Activated T-helper 17 cell treated with anti-CD3 and anti-CD28 coated beads, Interleukin-2, amount 50 U/mL, for 72 hours (primary cell): ENCODE measurements around the gene ACADS. TPM values are rescaled to one million over a fixed set of nuclear protein-coding genes. Genes with fewer than 3 reads are reported as not detected.

Experiments
- ATAC-seq: fragments of 150-1000 bp; cut with Tn5 transposase; replicated peaks from 2 replicates; pipeline ENCODE4 v1.10.0; 2021; ENCODE audit warnings: mild to moderate bottlenecking, moderate library complexity
- H3K27ac Mint-ChIP-seq: one replicate; pipeline ENCODE4 v1.8.0; 2022; ENCODE audit warnings: mixed read lengths
- H3K27me3 Mint-ChIP-seq: one replicate; pipeline ENCODE4 v1.8.0; 2022; ENCODE audit warnings: mixed read lengths
- H3K36me3 Mint-ChIP-seq: one replicate; pipeline ENCODE4 v1.8.0; 2022; ENCODE audit warnings: low read depth, mild to moderate bottlenecking, mixed read lengths
- H3K4me1 Mint-ChIP-seq: one replicate; pipeline ENCODE4 v1.8.0; 2022; ENCODE audit warnings: mixed read lengths
- H3K4me3 Mint-ChIP-seq: one replicate; pipeline ENCODE4 v1.8.0; 2022; ENCODE audit warnings: mild to moderate bottlenecking, mixed read lengths
- H3K9me3 Mint-ChIP-seq: one replicate; pipeline ENCODE4 v1.8.0; 2022; ENCODE audit warnings: mixed read lengths
- total RNA-seq, 2 donors: library from RNA; stranded (reverse); gene quantifications; one replicate each; pipeline ENCODE4 v1.2.3, GENCODE V29; 2022

Gene ACADS
- total RNA-seq, 2 donors from 2014 or later = 13.2 to 16.2 TPM

DNA sequence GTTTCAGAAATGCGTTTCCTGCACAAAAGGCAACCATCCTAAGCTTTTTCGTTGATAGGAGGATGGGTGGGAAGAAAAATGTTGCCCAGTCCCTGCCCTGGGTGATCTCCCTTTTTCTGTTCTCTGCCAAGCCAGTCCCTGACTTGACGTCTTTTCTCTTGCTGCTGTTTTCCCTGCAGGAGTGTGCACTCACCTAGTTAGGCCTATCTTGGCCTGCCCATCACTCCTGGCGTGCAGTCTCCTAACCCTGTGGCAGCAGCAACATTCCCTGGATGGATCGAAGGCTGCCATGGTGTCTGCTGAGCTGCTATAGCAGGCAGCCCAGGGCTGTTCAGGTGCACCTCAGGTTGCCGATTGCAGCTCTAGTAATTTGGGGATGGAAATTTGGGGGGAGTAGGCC, 14.2 kb upstream of the ACADS start:
- H3K4me3 Mint-ChIP-seq = peak overlapping the region; percentile 88
- H3K36me3 Mint-ChIP-seq = peaks cover 36% of the 10 kb centered on the region
- H3K9me3 Mint-ChIP-seq = no peaks in the 10 kb centered on the region
- H3K27ac Mint-ChIP-seq = peak overlapping the region; percentile 88
- no peak for ATAC-seq
- peaks cover 17% of the 10 kb centered on the region for H3K4me1 Mint-ChIP-seq
- H3K27me3 Mint-ChIP-seq = no peaks in the 10 kb centered on the region

DNA sequence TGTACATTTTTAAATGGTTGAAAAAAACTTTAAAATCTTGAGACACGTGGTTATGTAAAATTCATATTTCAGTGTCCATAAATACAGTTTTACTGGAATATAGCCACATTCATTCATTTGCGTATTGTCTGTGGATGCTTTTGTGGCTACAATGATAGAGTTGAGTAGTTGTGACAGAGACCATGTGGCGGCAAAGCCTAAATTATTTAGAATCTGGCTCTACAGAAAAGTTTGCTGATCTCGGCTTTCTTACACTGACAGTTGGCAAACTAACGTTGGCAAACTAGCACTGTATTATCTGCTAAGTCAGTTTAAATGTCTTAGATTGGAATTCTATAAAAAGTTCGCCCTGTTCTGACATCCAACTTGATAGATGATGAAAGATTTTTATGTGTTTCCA, 13.0 kb upstream of the ACADS start:
- no peak overlapping the region for H3K27ac Mint-ChIP-seq
- H3K27me3 Mint-ChIP-seq = no peaks in the 10 kb centered on the region
- peaks cover 17% of the 10 kb centered on the region for H3K4me1 Mint-ChIP-seq
- peak overlapping the region; percentile 88 for H3K4me3 Mint-ChIP-seq
- no peaks in the 10 kb centered on the region for H3K9me3 Mint-ChIP-seq
- ATAC-seq = no peak
- peaks cover 48% of the 10 kb centered on the region for H3K36me3 Mint-ChIP-seq

DNA sequence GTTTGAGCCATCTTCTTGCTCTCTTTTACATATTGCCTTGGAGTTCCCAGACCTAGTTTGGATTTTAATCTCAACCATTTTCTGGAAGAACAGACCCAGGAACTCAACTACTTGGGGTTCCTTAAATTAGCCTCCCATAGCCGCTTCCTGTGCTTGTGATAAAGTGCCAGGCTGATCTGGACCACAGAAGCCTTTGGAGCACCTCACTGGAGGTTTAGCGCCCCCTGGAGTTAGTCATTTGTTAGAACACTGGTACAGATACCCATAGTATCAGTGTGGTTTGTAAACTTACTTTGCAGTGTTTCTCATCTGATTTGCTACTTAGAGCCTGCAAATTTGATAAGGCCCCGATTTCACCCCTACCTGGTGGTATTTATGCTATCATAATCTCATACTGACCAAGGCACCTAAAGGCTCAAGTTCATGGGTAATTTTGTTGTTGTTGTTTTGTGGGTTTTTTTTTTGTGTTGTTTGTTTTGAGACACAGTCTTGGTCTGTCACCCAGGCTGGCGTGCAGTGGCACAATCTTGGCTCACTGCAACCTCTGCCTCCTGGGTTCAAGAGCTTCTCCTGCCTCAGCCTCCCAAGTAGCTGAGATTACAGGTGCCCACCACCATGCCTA, 11.7 kb upstream of the ACADS start:
- H3K27ac Mint-ChIP-seq = peak overlapping the region; percentile 36
- H3K36me3 Mint-ChIP-seq = peaks cover 62% of the 10 kb centered on the region
- ATAC-seq = peak; percentile 77
- peaks cover 17% of the 10 kb centered on the region for H3K4me1 Mint-ChIP-seq
- H3K27me3 Mint-ChIP-seq = no peaks in the 10 kb centered on the region
- H3K9me3 Mint-ChIP-seq = no peaks in the 10 kb centered on the region
- peak overlapping the region; percentile 15 for H3K4me3 Mint-ChIP-seq

DNA sequence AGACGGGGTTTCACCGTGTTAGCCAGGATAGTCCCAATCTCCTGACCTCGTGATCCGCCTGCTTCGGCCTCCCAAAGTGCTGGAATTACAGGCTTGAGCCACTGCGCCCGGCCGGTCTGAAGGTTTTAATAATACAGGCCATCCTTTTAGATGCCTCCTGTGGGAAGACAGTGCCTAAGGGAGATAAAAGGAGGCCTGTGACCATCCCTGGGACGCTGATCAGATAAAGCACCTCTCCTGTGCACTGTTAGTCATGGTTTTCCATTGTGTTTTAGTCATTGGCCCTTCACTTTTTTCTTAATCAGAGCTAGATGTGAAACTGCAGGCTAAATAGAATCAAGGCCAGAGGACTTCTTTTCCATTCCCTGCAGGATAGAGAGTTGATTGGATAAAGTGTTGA, 7.6 kb upstream of the ACADS start:
- Mint-ChIP-seq H3K4me1 (peaks cover 11% of the 10 kb centered on the region), H3K9me3 (no peaks in the 10 kb centered on the region), H3K27ac (peak overlapping the region; percentile 16), H3K4me3 (no peak overlapping the region), H3K27me3 (no peaks in the 10 kb centered on the region), H3K36me3 (peaks cover 92% of the 10 kb centered on the region)
- no peak for ATAC-seq

DNA sequence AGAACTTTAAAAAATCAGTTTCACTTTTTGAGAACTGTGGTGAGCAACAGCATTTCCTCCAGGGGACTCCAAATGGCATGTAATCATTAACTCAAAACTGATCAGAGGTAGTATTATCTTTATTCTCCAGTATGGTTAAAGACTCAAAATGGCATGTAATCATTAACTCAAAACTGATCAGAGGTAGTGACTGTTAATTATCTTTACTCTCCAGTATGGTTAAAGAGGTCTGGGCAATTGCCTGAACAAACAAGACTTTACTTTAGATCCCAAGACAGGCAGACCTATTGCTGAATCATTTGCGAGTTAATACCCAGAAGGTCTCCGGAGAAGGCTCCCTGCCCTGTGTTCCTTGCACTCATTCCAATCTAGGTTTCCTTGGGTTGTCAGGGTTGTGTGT, 6.6 kb upstream of the ACADS start:
- Mint-ChIP-seq H3K27ac (no peak overlapping the region), H3K9me3 (no peaks in the 10 kb centered on the region), H3K4me1 (peaks cover 6% of the 10 kb centered on the region), H3K36me3 (peaks cover 96% of the 10 kb centered on the region), H3K27me3 (no peaks in the 10 kb centered on the region), H3K4me3 (no peak overlapping the region)
- ATAC-seq = no peak

DNA sequence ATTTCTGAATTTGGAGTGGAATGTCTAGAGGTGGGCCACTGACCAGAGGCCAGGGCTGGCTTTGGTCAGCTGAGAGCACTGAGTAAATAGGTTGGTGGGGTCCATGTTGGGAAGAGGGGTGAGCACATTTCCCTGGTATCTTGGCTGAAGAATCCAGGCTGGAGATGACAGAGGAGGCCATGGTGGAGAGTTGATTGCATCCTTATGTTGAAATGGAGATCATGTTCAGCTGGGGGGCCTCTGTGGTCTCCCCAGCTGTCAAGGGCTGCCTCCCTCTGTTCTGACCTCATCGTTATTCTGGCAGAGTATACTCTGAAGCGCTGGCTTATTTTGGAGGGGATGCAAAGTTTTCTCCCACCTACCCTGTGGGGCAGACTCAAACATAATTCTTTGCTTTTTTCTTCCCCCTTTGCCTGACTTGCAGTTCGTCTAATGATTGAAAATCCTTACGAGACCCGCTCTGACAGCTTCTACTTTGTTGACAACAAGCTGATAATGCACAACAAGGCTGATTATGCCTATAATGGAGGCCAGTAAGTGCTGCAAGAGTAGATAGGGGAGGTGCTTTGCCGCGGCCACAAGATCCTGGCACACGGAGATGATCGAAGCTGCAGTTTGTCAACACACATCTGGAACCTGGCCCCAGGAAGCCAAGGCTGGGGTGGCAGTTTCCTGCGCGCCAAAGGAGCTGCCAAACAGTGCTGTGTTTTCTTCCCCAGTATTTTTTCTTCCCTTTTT, 6.0 kb upstream of the ACADS start:
- H3K4me3 Mint-ChIP-seq = no peak overlapping the region
- no peak for ATAC-seq
- peaks cover 94% of the 10 kb centered on the region for H3K36me3 Mint-ChIP-seq

DNA sequence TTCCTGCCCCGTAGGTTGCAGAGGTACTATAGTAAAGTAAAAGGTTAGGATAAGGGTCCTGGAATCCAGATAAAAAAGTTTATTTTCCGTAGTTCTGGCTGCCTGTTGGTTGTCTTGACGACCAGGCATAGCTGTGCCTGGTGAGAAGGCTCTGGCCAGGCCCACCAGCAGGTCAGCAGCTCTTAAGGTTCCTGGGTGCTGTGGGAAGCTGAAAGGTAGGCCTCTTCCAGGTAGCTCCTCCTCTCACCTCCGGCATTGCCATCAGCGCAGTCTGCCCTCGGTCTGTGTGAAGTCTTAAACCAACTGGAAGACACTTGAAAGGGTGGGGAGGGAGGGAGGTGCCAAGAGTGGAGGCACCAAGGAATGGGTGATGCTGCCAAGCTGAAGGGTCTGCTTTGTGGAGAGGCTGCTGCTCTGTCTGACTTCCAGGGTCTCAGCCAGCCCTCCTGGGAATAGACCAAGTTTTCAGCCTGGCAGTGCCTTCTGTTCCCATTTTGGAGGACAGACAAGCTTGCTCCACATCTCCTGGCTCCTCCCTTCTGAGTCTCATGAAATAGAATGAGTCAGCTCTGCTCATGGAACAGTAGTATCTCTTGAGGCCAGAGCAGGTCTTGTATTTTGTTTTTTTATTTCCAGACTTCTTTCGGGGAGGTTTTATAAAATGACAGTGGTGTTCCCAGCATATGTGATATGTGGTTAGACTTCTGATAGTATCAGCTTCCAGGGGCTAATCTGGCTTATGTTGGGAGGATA, 5.2 kb upstream of the ACADS start:
- Mint-ChIP-seq H3K4me3 (no peak overlapping the region), H3K27me3 (no peaks in the 10 kb centered on the region), H3K36me3 (peaks cover 87% of the 10 kb centered on the region), H3K9me3 (no peaks in the 10 kb centered on the region), H3K27ac (peak overlapping the region; percentile 38), H3K4me1 (peaks cover 6% of the 10 kb centered on the region)
- ATAC-seq = no peak

More for the DNA sequence above, 6.0 kb upstream of the ACADS start:
- no peaks in the 10 kb centered on the region for H3K27me3 Mint-ChIP-seq
- H3K27ac Mint-ChIP-seq = no peak overlapping the region
- H3K4me1 Mint-ChIP-seq = peaks cover 6% of the 10 kb centered on the region
- H3K9me3 Mint-ChIP-seq = no peaks in the 10 kb centered on the region

DNA sequence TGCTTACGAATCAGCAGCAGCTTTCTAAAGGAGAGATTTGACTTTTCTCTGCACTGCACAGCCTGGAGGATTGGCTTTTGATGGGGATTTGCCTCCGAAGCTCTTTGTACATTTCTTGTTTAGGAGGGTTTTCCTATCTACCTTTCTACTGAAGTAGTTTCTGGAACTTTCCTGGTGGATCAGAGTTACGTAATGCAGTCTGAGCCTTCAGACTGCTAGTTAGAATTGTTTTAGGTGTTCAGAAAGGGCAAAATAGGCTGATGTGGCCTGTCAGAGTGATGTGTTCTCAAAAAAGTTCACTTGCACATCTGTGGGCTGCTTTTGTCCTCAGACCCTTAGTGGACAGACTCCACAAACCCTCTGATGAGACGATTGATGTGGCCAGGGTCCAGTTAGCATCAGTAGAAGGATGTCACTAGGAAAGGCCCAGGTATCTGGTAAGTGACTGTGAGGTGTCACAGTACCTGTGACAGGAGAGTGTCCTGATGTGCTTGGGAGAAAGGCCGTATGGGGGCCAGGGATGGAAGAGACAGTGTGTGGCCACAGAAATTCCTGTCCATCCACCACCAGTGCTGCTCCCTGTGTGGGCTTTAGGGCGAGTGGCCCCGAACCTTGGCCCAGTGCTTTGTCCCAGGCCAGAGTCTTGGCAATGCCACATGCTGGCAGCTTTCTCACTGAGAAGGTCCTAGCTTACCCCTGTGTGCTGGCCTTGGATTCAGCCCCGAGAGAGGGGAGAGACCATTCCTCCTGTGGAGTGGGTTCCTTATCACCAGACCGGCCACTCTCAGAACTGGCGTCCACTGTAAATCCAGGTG, 4.4 kb upstream of the ACADS start:
- ATAC-seq = no peak
- H3K27me3 Mint-ChIP-seq = no peaks in the 10 kb centered on the region
- no peaks in the 10 kb centered on the region for H3K9me3 Mint-ChIP-seq
- no peak overlapping the region for H3K4me3 Mint-ChIP-seq
- peak overlapping the region; percentile 38 for H3K27ac Mint-ChIP-seq
- H3K4me1 Mint-ChIP-seq = peaks cover 7% of the 10 kb centered on the region
- peaks cover 79% of the 10 kb centered on the region for H3K36me3 Mint-ChIP-seq

DNA sequence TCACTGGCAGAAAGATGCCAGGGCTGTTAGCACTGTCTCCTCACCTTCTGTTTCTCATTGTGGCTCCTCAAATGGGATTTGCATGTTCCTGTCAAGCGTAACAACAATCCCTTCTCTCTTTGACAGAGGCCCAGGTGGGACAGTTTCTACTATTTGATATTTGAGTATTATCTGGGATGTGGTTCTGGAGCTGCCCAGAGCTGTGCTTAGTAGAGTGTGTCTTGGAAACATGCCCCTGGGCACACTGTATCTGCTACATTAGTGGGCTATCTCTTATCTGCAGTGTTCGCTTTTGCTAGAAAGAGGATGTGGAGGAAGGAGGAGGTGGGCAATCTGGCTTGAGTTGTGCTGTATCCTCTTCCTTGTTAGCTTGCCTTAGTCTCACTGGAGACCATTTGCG, 3.8 kb upstream of the ACADS start:
- H3K4me3 Mint-ChIP-seq = no peak overlapping the region
- H3K27ac Mint-ChIP-seq = no peak overlapping the region
- no peaks in the 10 kb centered on the region for H3K27me3 Mint-ChIP-seq
- H3K36me3 Mint-ChIP-seq = peaks cover 72% of the 10 kb centered on the region
- ATAC-seq = no peak
- H3K9me3 Mint-ChIP-seq = no peaks in the 10 kb centered on the region
- H3K4me1 Mint-ChIP-seq = peaks cover 11% of the 10 kb centered on the region

DNA sequence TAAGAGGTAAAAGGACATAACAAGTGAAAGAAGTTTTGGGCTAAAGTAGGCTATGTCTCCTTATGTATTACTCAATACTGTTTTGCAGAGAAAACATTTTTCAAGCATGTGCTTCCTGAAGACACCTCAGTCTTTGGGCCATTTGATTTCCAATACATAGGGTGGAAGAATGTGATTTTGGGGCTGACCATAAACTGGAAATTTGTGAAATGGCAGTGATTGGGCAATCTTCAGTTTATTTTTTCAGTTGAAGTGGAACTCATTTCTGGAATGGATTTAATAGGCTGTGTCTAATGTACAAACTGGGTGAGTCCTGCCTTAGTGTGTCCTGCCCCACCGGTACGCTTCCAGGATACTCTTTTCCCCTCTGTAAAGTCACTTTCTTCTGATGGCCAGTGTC, 2.8 kb upstream of the ACADS start:
- Mint-ChIP-seq H3K27me3 (no peaks in the 10 kb centered on the region), H3K36me3 (peaks cover 67% of the 10 kb centered on the region), H3K9me3 (no peaks in the 10 kb centered on the region), H3K4me1 (peaks cover 11% of the 10 kb centered on the region), H3K4me3 (no peak overlapping the region), H3K27ac (no peak overlapping the region)
- ATAC-seq = no peak

DNA sequence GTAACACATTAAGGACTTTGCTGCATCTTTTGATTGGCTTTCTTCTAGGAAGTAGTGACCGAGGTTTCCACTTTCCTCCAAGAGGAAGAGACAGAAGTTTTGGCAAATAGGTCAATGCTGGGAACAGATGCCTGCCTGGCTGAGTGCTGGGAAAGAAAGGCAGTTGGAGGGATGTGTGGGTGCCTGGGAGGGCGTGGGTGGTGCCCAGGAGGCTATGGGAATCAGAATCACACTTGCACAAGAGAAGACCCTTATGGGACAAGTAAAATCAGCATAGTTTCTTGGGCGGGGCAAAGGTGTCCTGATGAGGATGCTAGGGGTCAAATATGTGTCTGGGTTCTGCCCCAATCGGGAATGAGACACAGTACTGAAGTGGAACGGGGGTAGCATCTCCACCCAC, 906 bp upstream of the ACADS start:
- no peaks in the 10 kb centered on the region for H3K27me3 Mint-ChIP-seq
- ATAC-seq = no peak
- peaks cover 5% of the 10 kb centered on the region for H3K4me1 Mint-ChIP-seq
- no peaks in the 10 kb centered on the region for H3K9me3 Mint-ChIP-seq
- peak overlapping the region; percentile 92 for H3K4me3 Mint-ChIP-seq
- H3K36me3 Mint-ChIP-seq = peaks cover 67% of the 10 kb centered on the region
- H3K27ac Mint-ChIP-seq = no peak overlapping the region

DNA sequence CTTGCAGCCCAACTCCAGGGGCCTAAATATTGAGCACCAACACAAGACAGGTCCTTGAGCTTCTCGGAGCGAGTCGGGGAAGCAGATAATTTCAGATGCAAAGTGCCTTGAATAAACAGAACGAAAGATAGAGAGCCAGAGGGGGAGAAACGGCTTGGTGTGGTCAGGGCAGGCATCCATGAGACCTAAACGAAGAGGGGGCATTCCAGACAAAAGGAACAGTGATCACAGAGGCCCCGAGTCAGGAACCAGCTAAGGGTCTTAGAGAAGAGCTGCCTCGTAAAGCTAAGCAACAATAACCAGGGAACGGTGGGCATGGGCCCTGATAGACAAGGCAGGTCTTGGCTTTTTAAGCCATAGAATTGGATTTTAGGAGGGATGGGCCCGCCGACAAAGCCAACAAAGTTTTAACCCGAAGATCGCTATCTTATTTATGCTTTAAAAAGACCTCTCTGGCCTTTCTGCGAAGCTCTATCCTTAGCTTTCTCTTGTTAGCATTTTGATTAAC, 421 bp upstream of the ACADS start:
- Mint-ChIP-seq H3K9me3 (no peaks in the 10 kb centered on the region), H3K4me1 (peaks cover 5% of the 10 kb centered on the region), H3K4me3 (peak overlapping the region; percentile 92), H3K36me3 (peaks cover 67% of the 10 kb centered on the region), H3K27me3 (no peaks in the 10 kb centered on the region), H3K27ac (no peak overlapping the region)
- peak; percentile 1 for ATAC-seq

DNA sequence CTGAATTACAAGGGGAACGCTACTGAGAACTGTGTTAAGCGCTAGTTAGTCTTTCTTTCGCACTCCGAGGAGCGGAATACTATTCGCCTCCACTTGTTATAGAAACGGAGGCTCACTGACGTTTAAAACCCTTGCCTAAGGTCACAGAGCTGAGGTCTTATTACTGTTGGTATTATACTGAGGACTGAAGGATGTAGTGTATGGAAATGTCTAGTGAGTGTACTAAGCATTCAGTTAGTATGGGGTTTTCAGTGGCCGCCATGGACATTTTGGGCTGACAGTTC, 826 bp downstream of the ACADS start:
- H3K4me3 Mint-ChIP-seq = peak overlapping the region; percentile 92

DNA sequence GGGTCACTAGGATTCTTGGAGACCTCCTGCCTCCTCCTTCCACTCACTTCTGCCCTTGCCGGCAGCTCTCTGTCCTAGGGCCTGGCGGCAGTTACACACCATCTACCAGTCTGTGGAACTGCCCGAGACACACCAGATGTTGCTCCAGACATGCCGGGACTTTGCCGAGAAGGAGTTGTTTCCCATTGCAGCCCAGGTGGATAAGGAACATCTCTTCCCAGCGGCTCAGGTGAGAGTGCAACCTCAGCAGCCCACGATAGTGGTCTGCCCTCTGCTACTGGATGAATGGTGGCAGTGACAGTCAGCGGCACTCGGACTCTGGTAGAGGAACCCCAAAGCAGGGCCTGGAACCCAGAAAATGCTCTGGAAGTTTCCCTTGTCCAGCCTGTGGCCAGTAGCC, 1.3 kb downstream of the ACADS start:
- Mint-ChIP-seq H3K4me3 (peak overlapping the region; percentile 92), H3K27ac (no peak overlapping the region), H3K9me3 (no peaks in the 10 kb centered on the region), H3K4me1 (peaks cover 5% of the 10 kb centered on the region), H3K27me3 (no peaks in the 10 kb centered on the region), H3K36me3 (peaks cover 60% of the 10 kb centered on the region)
- ATAC-seq = no peak

More for the DNA sequence above, 826 bp downstream of the ACADS start:
- no peak for ATAC-seq
- peak overlapping the region; percentile 88 for H3K27ac Mint-ChIP-seq
- no peaks in the 10 kb centered on the region for H3K9me3 Mint-ChIP-seq
- no peaks in the 10 kb centered on the region for H3K27me3 Mint-ChIP-seq
- peaks cover 62% of the 10 kb centered on the region for H3K36me3 Mint-ChIP-seq
- peaks cover 5% of the 10 kb centered on the region for H3K4me1 Mint-ChIP-seq
